ENCODE measurements around the gene LRP4. TPM values are rescaled to one million over a fixed set of nuclear protein-coding genes. Genes with fewer than 3 reads are reported as not detected.

LRP4 gene
- polyA plus RNA-seq, 1 donor from 2014 or later: not detected

DNA sequence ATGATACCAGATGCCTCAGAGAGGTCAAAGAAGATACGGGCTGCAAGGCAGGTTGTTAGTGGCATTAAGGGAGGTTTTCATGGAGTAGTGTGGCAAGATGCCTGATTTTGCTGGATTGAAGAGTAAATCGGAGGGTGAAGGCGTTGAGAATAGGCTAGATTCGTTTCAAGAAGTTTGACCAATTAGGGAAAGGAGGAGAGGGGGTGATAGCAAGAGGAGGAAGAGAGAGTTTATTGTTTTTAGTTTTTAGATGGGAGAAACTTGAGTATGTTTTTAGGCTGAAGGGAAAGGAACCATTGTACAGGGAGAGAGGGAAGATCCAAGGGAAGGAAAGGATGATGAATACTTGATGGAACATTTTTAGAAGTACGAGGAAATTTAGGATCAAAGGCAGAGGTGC is 34.7 kb upstream of the LRP4 start:
- no peaks in the 10 kb centered on the region for H3K27me3 ChIP-seq (ENCODE audit: insufficient read depth, low read depth, low read length)
- H3K9me2 ChIP-seq (ENCODE audit: insufficient read depth, low read length): no peaks in the 10 kb centered on the region
- no peaks in the 10 kb centered on the region for H4K20me1 ChIP-seq (ENCODE audit: insufficient read depth)
- no peaks in the 10 kb centered on the region for H3F3A ChIP-seq (ENCODE audit: insufficient read depth, low read length, poor library complexity, severe bottlenecking)
- H3K9me3 ChIP-seq (ENCODE audit: low read length): no peaks in the 10 kb centered on the region
- H3K36me3 ChIP-seq (ENCODE audit: insufficient read depth, low read length): no peaks in the 10 kb centered on the region
- no peak overlapping the region for H3K9ac ChIP-seq (ENCODE audit: low read length)
- no peak overlapping the region for H2AFZ ChIP-seq (ENCODE audit: low read depth, low read length)
- TF ChIP-seq SMC3 (conservative IDR thresholded peaks at IDR 0.05; ENCODE audit: poor library complexity) (no peak), POLR2AphosphoS5 (IDR thresholded peaks at IDR 0.05) (no peak), EP300 (conservative IDR thresholded peaks at IDR 0.05; ENCODE audit: poor library complexity, severe bottlenecking) (no peak), EZH2 (IDR thresholded peaks at IDR 0.05; ENCODE audit: borderline replicate concordance, insufficient read depth, low read length, poor library complexity, severe bottlenecking) (no peak), MXI1 (conservative IDR thresholded peaks at IDR 0.05; ENCODE audit: poor library complexity, severe bottlenecking) (no peak), RAD21 (conservative IDR thresholded peaks at IDR 0.05) (no peak), TAF1 (IDR thresholded peaks at IDR 0.05; ENCODE audit: low read depth) (no peak)
- TF ChIP-seq, protein P1, sequence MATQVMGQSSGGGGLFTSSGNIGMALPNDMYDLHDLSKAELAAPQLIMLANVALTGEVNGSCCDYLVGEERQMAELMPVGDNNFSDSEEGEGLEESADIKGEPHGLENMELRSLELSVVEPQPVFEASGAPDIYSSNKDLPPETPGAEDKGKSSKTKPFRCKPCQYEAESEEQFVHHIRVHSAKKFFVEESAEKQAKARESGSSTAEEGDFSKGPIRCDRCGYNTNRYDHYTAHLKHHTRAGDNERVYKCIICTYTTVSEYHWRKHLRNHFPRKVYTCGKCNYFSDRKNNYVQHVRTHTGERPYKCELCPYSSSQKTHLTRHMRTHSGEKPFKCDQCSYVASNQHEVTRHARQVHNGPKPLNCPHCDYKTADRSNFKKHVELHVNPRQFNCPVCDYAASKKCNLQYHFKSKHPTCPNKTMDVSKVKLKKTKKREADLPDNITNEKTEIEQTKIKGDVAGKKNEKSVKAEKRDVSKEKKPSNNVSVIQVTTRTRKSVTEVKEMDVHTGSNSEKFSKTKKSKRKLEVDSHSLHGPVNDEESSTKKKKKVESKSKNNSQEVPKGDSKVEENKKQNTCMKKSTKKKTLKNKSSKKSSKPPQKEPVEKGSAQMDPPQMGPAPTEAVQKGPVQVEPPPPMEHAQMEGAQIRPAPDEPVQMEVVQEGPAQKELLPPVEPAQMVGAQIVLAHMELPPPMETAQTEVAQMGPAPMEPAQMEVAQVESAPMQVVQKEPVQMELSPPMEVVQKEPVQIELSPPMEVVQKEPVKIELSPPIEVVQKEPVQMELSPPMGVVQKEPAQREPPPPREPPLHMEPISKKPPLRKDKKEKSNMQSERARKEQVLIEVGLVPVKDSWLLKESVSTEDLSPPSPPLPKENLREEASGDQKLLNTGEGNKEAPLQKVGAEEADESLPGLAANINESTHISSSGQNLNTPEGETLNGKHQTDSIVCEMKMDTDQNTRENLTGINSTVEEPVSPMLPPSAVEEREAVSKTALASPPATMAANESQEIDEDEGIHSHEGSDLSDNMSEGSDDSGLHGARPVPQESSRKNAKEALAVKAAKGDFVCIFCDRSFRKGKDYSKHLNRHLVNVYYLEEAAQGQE (IDR thresholded peaks at IDR 0.05; ENCODE audit: borderline replicate concordance): no peak
- TF ChIP-seq, protein P2, sequence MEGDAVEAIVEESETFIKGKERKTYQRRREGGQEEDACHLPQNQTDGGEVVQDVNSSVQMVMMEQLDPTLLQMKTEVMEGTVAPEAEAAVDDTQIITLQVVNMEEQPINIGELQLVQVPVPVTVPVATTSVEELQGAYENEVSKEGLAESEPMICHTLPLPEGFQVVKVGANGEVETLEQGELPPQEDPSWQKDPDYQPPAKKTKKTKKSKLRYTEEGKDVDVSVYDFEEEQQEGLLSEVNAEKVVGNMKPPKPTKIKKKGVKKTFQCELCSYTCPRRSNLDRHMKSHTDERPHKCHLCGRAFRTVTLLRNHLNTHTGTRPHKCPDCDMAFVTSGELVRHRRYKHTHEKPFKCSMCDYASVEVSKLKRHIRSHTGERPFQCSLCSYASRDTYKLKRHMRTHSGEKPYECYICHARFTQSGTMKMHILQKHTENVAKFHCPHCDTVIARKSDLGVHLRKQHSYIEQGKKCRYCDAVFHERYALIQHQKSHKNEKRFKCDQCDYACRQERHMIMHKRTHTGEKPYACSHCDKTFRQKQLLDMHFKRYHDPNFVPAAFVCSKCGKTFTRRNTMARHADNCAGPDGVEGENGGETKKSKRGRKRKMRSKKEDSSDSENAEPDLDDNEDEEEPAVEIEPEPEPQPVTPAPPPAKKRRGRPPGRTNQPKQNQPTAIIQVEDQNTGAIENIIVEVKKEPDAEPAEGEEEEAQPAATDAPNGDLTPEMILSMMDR (IDR thresholded peaks at IDR 0.05; ENCODE audit: poor library complexity, severe bottlenecking): no peak
- H3K4me3 ChIP-seq (ENCODE audit: low read length): no peak overlapping the region
- no peak overlapping the region for H3K4me2 ChIP-seq (ENCODE audit: low read length)
- no peaks in the 10 kb centered on the region for H3K79me2 ChIP-seq (replicated peaks; ENCODE audit: insufficient read depth, low read length)
- no peak overlapping the region for H3K27ac ChIP-seq (ENCODE audit: low read length)

DNA sequence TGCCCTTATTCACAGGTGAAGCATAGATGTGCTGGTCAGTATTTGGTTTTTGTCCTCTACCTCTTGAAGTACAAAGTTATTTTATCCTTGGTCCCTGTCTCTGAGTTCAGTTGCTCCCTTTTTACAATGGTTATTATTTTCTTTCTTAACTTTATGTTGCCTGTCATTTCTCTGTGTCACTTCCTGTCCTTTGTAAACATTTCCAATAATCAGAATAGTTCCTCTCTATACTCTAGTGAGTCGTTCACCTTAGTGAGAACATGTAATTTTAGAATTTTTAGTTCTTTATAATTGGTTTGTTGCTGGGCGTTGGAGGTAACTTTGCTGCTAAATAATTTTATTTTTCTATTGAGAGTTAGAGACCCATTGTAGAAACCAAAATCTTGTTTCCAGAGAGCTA is 34.2 kb upstream of the LRP4 start:
- Histone ChIP-seq H3K4me3 (ENCODE audit: low read length) (no peak overlapping the region), H3K27me3 (ENCODE audit: insufficient read depth, low read depth, low read length) (no peaks in the 10 kb centered on the region), H3K9me3 (ENCODE audit: low read length) (no peaks in the 10 kb centered on the region), H4K20me1 (ENCODE audit: insufficient read depth) (no peaks in the 10 kb centered on the region), H2AFZ (ENCODE audit: low read depth, low read length) (no peak overlapping the region), H3K4me2 (ENCODE audit: low read length) (no peak overlapping the region), H3K79me2 (replicated peaks; ENCODE audit: insufficient read depth, low read length) (no peaks in the 10 kb centered on the region), H3K27ac (ENCODE audit: low read length) (no peak overlapping the region), H3K36me3 (ENCODE audit: insufficient read depth, low read length) (no peaks in the 10 kb centered on the region), H3K9me2 (ENCODE audit: insufficient read depth, low read length) (no peaks in the 10 kb centered on the region), H3K9ac (ENCODE audit: low read length) (no peak overlapping the region), H3F3A (ENCODE audit: insufficient read depth, low read length, poor library complexity, severe bottlenecking) (no peaks in the 10 kb centered on the region)
- TF ChIP-seq, protein P1 (IDR thresholded peaks at IDR 0.05; ENCODE audit: borderline replicate concordance): no peak
- no peak for TF ChIP-seq SMC3 (conservative IDR thresholded peaks at IDR 0.05; ENCODE audit: poor library complexity)
- TF ChIP-seq EP300 (conservative IDR thresholded peaks at IDR 0.05; ENCODE audit: poor library complexity, severe bottlenecking): no peak
